ENCODE results near the gene TRIM50.
"Not testable (repeated sequence)": the region's sequence is repeated elsewhere in the genome, so short reads cannot be mapped to it uniquely, and the experiment has no call there.

- TF ChIP-seq EZH2 (IDR thresholded peaks at IDR 0.05; ENCODE audit: borderline replicate concordance, low read depth, low read length, severe bottlenecking), result not testable (repeated sequence)
- TF ChIP-seq, protein P1, sequence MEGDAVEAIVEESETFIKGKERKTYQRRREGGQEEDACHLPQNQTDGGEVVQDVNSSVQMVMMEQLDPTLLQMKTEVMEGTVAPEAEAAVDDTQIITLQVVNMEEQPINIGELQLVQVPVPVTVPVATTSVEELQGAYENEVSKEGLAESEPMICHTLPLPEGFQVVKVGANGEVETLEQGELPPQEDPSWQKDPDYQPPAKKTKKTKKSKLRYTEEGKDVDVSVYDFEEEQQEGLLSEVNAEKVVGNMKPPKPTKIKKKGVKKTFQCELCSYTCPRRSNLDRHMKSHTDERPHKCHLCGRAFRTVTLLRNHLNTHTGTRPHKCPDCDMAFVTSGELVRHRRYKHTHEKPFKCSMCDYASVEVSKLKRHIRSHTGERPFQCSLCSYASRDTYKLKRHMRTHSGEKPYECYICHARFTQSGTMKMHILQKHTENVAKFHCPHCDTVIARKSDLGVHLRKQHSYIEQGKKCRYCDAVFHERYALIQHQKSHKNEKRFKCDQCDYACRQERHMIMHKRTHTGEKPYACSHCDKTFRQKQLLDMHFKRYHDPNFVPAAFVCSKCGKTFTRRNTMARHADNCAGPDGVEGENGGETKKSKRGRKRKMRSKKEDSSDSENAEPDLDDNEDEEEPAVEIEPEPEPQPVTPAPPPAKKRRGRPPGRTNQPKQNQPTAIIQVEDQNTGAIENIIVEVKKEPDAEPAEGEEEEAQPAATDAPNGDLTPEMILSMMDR (IDR thresholded peaks at IDR 0.05; ENCODE audit: borderline replicate concordance, extremely low read depth, low read length, poor library complexity, severe bottlenecking), result peak; percentile 64
These were observed 3.6 kb downstream of the TRIM50 start for GRCh38 chr7:73324081-73324845.

All from DND-41 (cell line).